Stimulated activated CD4-positive, alpha-beta T cell treated with anti-CD3 and anti-CD28 coated beads, TNF-alpha, amount 100 ng/mL, for 1 hour (primary cell): ENCODE data around the gene ADAMTS5.

Experiments
- DNase-seq, 3 donors: peaks; one replicate each; pipeline ENCODE4 v3.0.0-alpha.2; 2020; ENCODE audit warnings: low read depth in 3 of 3, low spot score in 1 of 3

Gene ADAMTS5

DNA sequence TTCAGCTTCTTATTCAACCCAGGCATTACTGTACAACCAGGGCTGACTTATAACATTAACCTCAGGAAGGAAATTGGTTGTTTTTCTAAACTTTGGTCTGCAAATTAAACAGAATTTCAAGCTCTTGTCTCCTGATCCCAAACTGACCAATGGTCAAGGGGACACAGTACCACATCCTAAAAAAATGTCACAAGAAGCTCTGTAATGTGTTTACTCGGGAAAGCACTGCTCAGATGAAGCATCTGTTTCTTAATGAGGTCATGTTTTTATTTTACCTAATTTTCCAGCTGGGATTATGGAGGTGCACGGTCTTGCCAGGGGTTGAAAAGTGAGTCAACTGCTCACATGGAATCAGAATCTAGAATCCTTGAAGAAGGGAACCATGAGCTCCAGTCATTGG lies 18.7 kb downstream of the ADAMTS5 start:
- no peak for DNase-seq

DNA sequence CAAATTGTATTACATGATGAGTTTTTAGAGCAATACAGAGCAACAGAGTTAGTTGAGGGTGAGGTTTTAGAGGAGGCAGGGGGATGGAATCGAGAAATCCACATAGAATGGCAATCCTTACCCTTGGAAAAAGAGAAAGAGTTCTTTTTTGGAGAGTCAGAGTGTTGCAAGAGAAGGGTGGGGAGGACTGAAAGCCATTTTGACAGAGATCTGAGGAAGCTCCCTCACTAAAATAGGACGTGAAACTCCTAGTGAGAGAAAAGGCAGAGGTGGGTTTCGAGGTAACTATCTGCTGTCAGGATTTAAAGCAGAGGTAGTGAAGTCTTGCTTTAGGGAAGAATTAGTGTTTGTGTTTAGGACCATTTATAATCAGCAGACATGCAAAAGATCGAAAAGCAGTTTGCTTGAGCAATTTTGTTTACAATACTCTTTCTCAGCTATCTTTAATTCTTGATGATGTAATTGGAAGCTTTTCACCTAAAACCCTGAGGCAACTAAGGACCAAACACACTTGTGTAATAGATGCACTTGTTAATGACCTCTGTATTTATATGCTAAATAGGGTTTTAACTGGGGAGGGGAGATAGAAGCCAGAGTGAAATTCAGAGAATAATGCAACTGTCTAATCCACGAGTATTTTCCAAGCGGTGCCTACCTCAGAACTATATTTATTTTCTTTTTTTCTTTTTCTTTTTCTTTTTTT lies 20.0 kb downstream of the ADAMTS5 start:
- DNase-seq, result no peak

DNA sequence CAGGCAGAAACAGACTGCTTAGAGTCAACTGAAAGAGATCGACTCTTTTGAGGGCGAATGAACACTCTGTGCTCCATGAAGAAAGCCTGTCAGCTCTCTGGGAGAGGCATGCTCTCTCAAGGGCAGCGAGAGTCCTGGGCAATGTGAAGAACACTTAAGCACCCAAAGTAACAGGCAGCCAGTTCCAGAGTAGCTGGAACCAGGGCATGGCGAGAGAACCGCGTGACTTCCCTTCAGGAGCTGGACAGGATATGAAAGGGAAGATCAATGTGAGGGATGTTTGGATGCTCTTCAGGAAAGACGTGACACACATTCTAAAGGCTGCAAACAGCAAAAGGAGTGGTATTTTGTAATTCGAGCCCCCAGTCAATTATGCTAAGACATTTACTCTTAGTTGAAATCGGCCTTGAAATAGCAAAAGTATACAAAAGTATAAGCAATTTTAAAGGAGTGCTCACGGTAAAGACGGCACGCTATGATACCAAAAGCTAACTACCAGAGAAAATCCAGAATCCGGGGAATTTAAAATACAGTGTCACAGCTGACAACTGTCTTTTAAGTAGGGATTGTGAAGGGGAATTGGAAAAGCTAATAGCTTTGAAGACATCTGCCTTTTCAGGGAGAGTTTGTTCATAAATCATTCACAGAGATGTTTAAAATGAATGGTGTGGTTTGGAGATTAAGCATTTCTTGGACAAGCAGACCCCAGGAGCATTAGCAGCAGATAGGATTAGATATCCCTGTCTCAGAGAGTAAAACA lies 20.8 kb downstream of the ADAMTS5 start:
- DNase-seq, result no peak

DNA sequence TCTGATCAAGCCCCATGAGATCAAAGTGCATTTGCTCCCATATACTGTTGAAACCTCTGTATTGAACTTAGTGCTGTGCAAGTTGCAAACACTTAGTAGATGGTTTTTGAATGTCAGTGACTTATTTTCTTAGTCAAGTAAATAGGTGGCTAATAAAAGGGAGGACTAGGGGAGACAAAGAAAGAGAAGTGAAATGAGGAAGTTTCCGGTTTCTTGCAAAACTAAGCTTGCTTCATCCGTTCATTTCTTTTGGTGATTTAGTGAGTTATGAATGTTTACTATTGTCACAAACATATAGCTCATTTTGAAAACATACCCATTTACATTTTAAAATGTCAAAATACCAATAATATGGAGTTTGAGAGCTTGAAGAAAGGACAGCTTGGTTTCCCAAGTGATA lies 23.0 kb downstream of the ADAMTS5 start:
- no peak for DNase-seq

DNA sequence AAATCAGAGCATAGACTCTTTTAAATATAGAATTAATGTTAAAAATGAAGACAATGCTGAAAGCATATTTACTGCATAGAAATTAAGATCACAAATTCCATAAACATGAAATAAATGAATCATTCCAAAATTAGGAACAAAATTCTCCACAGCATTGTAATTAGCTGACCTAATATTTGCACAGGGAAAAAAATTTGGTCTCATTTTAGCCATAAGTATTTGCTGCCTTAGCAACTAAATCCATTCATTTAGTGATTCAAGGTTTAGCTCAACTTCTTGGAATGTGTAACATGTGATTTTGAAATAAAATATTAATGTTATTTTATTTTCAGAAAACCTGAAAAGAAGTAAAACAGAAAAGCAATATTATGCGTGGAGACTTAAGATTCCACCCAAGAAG lies 25.5 kb downstream of the ADAMTS5 start:
- DNase-seq, result no peak

DNA sequence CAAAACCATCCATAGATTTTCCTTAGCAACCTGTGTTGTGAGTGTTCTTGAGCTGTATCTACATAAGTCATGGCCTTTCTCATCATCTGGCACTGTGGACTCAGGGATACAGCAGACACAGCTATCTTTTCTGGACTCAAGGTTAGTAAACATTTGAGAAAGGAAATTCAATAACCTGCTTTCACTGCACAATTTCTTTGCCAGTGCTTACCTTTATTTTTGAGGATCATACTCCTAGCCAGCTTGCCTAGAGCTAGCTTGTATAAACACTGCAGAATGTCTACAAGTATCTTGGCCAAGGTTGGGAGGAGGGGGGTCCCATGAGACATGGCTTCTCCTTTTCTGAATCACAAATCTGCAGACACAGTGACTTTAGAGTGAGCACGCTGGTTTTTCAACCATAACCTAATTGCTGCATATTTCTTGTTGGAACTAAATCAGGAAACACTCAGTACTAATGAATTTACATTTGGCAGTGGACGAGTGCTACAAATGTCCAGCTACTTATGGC lies 27.2 kb downstream of the ADAMTS5 start:
- DNase-seq, result no peak

DNA sequence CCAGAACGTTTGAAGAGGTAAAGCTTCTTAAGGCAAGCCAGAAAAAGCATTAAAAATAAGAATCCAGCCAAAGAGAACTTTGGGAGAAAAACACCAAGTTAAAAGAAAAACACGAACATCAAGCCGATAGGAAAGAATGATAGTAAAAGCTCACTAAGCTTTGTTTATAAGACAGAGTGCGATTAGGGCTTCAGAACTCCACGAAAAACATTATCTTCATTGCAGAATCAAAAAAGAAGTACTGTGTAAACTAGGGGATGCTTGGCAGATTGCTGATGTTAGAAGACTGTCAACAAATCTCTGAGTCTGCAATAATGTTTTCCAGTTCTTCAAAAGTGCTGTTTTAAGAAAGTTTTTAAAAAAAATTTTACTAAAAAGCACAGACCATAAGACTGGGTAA lies 30.2 kb downstream of the ADAMTS5 start:
- no peak for DNase-seq

DNA sequence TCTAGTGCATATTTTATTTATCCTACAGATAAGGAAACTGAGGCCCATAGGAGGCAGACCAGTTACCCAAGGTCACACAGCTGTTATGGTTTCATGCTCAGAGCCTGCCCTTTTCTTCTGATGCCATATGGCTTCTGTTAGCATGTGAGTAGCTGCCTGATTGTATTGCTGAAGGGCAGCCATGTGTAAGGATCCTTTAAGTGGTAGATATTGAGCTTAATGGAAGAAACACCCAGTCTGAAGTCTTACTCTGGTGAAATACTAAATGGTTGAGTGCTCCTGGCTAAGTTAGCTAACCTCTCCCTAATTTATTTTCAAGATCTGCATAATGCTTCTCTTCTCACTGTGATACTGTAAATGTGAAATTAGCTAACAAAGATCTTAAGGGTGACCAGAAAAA lies 30.9 kb downstream of the ADAMTS5 start:
- DNase-seq, result no peak

DNA sequence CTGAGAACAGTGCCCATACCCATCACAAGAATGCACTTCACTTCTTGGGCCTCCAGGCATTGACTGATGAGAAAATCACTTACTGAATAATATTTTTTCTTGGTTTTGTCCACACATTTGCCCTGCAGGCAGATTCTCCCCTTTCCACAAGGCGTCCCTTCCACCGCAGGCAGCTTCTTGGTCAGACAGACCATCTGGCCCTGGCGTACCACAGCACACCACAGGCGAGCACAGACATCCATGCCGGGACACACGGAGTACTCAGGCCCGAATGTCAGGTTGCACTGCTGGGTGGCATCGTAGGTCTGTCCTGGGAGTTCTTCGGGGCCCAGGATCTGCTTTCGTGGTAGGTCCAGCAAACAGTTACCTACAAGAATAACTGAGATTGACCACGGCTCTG lies 32.5 kb downstream of the ADAMTS5 start:
- DNase-seq, result no peak

DNA sequence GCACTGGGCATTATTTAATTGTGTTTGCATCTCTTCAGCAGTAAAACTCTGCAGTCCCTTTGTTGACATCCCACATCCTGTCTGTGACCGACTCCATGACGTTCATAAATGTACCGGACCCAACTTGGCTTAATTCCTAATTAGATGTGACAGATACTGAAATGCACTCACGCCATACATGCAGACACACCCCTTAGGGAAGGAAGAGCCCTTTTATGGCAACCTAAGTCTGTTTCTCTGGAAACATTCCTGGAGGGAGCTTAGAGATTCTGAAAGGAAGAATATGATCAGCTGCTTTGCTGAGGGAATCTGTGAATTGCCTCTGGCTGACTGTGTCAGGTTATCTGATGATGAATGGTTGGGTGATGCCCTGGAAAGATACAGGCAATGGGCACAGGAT lies 33.4 kb downstream of the ADAMTS5 start:
- DNase-seq, result no peak

DNA sequence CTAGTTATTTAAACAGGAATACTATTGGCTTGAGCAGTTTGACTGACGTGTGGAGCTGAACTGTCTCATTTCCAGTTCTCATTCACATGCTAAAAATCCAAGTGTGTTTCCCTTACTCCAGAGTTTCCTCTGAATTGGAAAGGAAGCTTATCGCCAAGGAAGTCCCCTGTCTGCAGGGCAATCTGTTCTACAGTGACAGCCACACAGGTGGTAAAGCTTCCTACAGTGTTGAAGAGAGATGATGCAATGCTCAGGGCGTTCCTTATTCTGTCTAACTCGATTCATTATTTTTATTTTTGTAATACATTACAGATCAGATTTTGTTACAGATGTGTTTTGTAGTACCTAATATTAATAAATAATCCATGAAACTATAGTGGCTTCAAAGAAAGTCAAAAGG lies 41.3 kb downstream of the ADAMTS5 start:
- DNase-seq, result no peak

DNA sequence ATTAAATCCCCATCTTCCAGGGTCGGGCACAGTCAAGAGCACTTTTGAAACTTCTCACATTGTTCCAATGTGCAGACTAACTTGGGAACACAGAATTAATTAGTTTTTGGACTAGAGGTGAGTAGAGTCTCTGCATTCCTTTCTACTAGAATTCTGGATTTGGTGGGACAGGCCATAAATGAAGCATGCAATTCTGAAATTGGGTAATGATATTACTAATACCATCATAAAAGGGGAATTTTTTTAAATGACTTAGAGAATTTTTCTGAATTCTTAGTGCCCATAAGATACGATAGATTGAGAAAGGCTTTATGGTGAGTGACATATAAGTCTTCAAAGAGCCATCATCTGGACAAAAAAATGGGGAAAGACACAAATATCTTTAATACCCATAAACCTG lies 41.8 kb downstream of the ADAMTS5 start:
- no peak for DNase-seq

DNA sequence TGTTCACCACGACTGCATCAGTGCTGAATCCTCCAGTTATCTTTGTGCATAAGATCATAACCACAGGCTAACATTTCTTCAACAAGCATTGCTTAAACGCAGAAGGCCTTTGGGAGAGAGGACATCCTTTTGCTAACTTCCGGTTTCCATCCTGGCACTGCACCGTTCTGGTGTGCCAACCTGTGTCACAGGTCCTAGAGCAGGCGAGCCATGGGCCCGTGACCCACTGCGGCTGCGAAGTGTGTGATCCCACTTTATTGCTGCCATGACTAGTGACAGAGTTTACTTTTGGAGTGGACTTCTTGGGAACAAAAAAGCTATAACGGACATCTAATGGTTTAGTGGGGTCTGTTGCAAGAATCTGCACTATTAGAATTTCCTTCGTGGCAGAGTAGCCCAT lies 42.9 kb downstream of the ADAMTS5 start:
- no peak for DNase-seq

DNA sequence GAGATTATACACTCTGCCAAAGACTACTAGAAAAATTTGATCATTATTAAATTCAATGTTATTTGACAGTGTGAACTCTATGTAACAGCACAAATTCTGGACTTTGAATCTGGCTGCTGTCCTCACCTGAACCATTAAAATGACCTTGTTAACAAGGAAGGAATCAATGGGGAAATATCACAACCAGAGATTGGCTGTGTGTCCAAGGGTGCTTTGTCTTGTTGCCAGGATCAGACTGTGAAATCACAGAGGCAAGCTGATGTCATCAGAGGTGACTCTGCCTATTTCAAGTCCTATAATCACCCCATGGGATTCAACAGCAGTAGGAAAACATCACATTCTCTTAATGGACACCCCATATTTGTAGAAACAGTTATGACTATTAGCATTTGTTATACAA lies 46.8 kb downstream of the ADAMTS5 start:
- DNase-seq, result no peak

DNA sequence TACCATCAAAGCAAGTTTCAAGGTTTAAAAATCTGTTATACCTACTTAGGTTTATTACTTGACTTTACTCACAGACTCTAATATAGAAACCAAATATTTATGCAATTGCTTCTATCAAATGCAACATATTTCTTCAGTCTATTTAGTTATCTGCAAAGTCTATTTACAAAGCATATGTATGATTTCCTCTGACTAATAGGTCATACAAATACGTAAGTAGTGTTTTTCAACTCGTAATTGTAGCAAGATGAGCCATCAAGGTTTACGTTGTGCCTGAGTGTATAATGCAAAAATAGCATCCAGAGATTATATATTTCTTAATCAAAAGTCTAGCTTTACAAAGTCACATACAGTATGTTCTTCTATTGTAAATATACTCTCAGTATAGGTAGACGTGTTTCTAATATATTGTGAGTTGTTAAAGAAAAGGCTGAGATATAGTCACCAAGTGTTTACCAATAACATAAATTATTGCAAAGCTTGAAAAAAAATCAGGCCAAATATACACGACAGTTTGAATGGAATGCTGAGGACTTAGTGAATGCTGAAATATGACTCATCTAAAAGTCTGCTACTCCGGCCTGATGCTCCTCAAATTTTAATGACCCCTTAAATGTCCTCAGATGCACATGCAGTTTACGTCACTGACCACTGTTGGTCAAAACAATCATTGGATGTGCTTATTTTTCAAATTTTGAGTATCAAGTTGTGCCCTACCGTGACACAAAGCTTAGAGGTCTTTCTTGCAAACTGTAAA lies 48.4 kb downstream of the ADAMTS5 start:
- DNase-seq, result no peak

DNA sequence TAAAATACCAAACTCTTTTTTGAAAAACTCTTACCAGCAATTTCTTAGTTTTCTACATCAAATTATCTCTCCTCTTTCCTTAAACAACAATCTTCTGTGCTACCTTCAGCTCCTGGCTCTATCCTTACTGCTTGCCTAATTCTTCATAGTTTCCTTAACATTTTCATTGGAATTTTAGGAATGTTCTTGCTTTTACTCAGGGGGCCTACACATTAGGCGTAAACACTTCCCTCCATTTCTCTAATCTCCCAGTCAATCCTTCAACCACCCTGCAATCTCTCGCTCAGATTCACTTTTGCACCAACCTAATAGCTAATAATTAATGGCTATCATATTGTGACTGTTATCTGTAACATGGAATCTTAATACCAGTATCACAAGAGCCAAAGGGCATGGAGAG lies 50.1 kb downstream of the ADAMTS5 start:
- no peak for DNase-seq

DNA sequence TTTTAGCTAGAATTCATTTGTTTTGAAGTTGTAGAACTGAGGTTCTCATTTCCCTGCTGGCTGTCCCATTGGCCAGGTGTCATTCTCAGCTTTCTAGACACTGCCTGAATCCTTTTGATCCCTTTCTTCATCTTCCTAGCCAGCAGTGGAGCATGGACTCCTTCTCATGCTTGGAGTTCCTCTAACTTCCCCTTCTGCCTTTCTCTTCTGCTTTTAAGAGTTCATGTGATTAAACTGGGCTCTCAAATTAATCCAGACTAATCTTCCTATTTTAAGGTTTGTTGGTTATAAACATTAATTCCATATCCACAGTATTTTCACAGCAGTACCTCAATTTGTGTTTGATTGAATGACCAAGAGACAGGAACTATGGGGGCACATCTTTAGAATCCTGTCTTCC lies 52.3 kb downstream of the ADAMTS5 start:
- no peak for DNase-seq

DNA sequence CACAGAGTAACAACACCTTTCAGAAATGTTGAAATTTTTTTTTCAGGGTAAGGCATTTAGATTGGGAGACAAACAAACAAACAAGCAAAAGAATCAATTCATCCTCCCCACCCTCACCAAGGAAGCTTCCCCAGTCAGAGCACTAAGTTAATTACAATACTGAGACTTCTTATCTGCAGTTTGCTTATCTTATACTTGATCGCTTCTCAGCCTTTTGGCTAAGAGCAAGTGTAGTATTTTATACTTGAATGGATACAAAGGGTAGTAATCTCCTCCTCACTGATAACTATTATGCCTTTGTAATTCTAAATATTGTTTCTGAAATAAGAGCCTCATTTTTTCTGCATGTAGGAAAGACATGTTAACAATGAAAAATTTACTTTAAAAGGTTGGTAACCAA lies 54.4 kb downstream of the ADAMTS5 start:
- DNase-seq, result no peak

DNA sequence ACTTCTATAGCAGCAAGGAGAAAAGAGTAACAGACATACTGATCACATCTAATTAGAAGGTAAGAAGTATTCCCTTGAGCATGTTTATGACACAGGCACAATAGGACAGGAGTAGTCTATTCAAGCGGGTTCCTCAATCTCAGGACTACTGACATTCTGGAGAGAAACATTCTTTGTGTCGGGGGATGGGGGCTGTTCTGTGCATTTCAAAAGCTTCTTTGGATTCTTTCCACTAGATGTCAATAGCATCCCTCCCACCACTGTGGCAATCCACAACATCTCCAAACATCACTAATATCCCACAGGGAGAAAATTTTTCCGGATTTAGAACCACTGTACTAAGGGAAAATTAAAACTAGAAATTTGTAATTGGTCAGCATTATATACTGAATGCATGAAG lies 56.9 kb downstream of the ADAMTS5 start:
- no peak for DNase-seq

DNA sequence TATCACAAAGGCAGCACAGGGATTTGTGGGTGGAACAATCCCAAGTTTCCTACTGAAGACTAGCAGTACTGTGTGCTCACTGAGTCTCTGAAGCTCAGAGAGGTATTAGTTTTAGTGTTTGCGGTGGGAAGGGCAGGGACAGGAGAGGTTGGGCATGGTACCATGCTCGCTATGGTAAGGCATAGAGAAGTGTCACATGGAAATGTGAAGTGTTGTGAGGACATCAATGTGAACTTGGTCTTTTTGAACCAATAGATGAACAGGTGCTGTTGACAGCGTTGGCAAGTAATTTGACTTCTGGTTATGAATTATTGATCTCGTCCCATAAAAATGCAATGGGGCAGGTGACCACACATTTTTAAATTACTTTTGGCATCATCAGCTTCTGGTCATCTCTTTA lies 65.9 kb downstream of the ADAMTS5 start:
- DNase-seq, result no peak

DNA sequence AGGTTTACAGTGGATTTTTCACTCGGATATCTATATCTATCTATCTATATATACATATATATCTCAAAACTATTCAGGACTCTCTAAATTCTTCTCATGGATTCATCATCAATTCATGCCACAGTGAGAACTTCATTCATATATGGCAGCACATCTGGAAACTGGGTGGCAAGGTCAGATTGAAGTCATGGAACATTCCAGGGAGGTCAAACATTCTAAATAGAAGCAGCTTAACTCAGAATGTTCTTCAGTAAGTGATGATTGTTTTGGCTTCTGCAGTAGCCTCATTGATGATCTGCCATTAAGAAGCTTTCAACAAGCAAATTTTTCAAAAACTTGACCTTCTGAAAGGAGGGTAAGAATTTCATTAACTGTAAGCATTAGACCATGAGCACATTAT lies 74.7 kb downstream of the ADAMTS5 start:
- DNase-seq, result no peak

DNA sequence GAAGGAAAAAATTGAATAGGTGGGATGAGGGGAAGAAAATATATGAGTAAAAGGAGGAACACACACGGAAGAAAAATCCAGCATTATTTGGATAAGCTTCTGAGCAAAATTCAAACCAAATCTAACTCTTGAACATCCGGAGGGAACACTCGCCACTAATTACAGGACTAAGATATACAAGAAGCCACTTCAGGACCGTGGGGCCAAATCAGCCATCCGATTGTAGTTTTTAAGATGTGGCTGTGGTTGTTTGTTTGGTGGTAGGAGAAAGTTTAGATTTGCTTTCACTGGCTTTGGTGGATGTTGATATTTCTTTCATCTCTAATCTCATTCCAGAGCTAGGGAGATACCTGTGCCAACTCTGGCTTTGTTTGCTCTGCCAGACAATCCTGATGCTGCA lies 78.0 kb downstream of the ADAMTS5 start:
- no peak for DNase-seq
